GM23248 (cell line): ENCODE measurements around the gene MOGAT3. TPM values are rescaled to one million over a fixed set of nuclear protein-coding genes. Genes with fewer than 3 reads are reported as not detected.

Experiments
- DNase-seq: peaks from one replicate; pipeline ENCODE4 v3.0.0-alpha.2; 2015
- H2AFZ ChIP-seq: fragments of 200-600 bp; sonication (generic); 2 replicates; pipeline ENCODE4 v1.6.1; 2016; ENCODE audit warnings: antibody characterized with exemption
- H3F3A ChIP-seq: fragments of 200-600 bp; sonication (generic); 2 replicates; pipeline ENCODE4 v1.6.1; 2016; ENCODE audit warnings: mild to moderate bottlenecking, antibody characterized with exemption, mixed run types; ENCODE audit not compliant: insufficient read depth
- H3K27ac ChIP-seq: fragments of 200-600 bp; sonication (generic); 2 replicates; pipeline ENCODE4 v1.5.1; 2016; ENCODE audit warnings: mild to moderate bottlenecking
- H3K27me3 ChIP-seq: fragments of 200-600 bp; sonication (generic); replicated peaks from 2 replicates; pipeline ENCODE4 v1.6.1; 2016; ENCODE audit warnings: mild to moderate bottlenecking; ENCODE audit not compliant: insufficient read depth
- H3K36me3 ChIP-seq: fragments of 200-600 bp; sonication (generic); 2 replicates; pipeline ENCODE4 v1.6.1; 2016; ENCODE audit warnings: low read depth, mild to moderate bottlenecking
- H3K4me1 ChIP-seq: fragments of 200-600 bp; sonication (generic); 2 replicates; pipeline ENCODE4 v1.6.1; 2016; ENCODE audit warnings: mild to moderate bottlenecking; ENCODE audit not compliant: insufficient read depth
- H3K4me2 ChIP-seq: fragments of 200-600 bp; sonication (generic); one replicate; pipeline ENCODE4 v1.6.1; 2016; ENCODE audit warnings: mild to moderate bottlenecking; ENCODE audit not compliant: unreplicated experiment
- H3K4me3 ChIP-seq: fragments of 200-600 bp; sonication (generic); 2 replicates; pipeline ENCODE4 v1.5.1; 2016; ENCODE audit warnings: mild to moderate bottlenecking
- H3K79me2 ChIP-seq: fragments of 200-600 bp; sonication (generic); 2 replicates; pipeline ENCODE4 v1.6.1; 2016; ENCODE audit warnings: mild to moderate bottlenecking; ENCODE audit not compliant: insufficient read depth
- H3K9ac ChIP-seq: fragments of 200-600 bp; sonication (generic); 2 replicates; pipeline ENCODE4 v1.6.1; 2016; ENCODE audit warnings: mild to moderate bottlenecking
- H3K9me2 ChIP-seq: fragments of 200-600 bp; sonication (generic); 2 replicates; pipeline ENCODE4 v1.6.1; 2016; ENCODE audit warnings: mixed run types, mild to moderate bottlenecking, moderate library complexity; ENCODE audit not compliant: insufficient read depth
- H3K9me3 ChIP-seq: fragments of 200-600 bp; sonication (generic); one replicate; pipeline ENCODE4 v1.6.1; 2017; ENCODE audit warnings: low read depth
- H4K20me1 ChIP-seq: fragments of 200-600 bp; sonication (generic); 2 replicates; pipeline ENCODE4 v1.6.0; 2016; ENCODE audit not compliant: insufficient read depth
- EZH2 ChIP-seq: fragments of 200-600 bp; sonication (generic); IDR thresholded peaks from 2 replicates; pipeline ENCODE4 v1.6.1; 2018; ENCODE audit warnings: antibody characterized with exemption, mild to moderate bottlenecking; ENCODE audit not compliant: insufficient read depth, poor library complexity, severe bottlenecking
- EZH2phosphoT487 ChIP-seq: fragments of 200-600 bp; sonication (generic); IDR thresholded peaks from 2 replicates; pipeline ENCODE4 v1.6.1; 2018; ENCODE audit warnings: antibody characterized with exemption, moderate library complexity, mild to moderate bottlenecking, low read depth; ENCODE audit not compliant: insufficient read depth
- WGBS, 2 experiments: methylation state at CpG; one replicate each; pipeline ENCODE4 v1.1.6; 2015 to 2017; ENCODE audit warnings: low lambda C conversion rate in 2 of 2, low coverage in 1 of 2; ENCODE audit errors: missing lambda C conversion rate in 2 of 2; 5-methylcytosine and 5-hydroxymethylcytosine counted together
- in situ Hi-C: fragments of 300-500 bp; cut with MboI; formaldehyde crosslinking; loops from 2 replicates; pipeline ENCODE4 v1.15.0; 2020
- polyA plus RNA-seq: library from polyadenylated mRNA; unstranded; fragments of >200 nt; fragmentation: Nextera tagmentation; extraction: Ambion mirVana; gene quantifications from 2 replicates; pipeline ENCODE4 v1.2.1, GENCODE V29; 2016
- total RNA-seq: library from RNA; depleted of rRNA; stranded (reverse); fragments of >200 nt; shearing (Covaris generic); gene quantifications from 2 replicates; pipeline ENCODE4 v1.2.3, GENCODE V29; 2014

MOGAT3 gene
- total and polyA plus RNA-seq, 2 experiments from 2014 or later, result not detected

GRCh38 chr7:101244375-101245146 lies 43.7 kb upstream of the MOGAT3 start, which contains the start of gene FIS1:
TSS of gene FIS1 (minus strand) at chr7:101245081. CDS start at chr7:101245004, 77 bp downstream.
- no peaks in the 10 kb centered on the region for H3K9me3 ChIP-seq
- peaks cover 15% of the 10 kb centered on the region for H3F3A ChIP-seq
- H4K20me1 ChIP-seq, result no peaks in the 10 kb centered on the region
- H3K79me2 ChIP-seq, result peaks cover 81% of the 10 kb centered on the region
- peak; percentile 98 for DNase-seq
- peak within 1 kb of the TSS; percentile 87 for H3K9ac ChIP-seq
- peaks cover 10% of the 10 kb centered on the region for H3K4me1 ChIP-seq
- in situ Hi-C loops, result no loop called here
- H3K4me2 ChIP-seq, result peak within 1 kb of the TSS; percentile 94
- H3K36me3 ChIP-seq, result no peaks in the 10 kb centered on the region
- H3K27me3 ChIP-seq, result no peaks in the 10 kb centered on the region
- H2AFZ ChIP-seq, result peak within 1 kb of the TSS; percentile 84
- no peaks in the 10 kb centered on the region for H3K9me2 ChIP-seq
- WGBS, 2 experiments, result 1% methylated on average over 44 to 45 of the region's 45 CpGs
- H3K4me3 ChIP-seq, result peak within 1 kb of the TSS; percentile 94
- peak within 1 kb of the TSS; percentile 87 for H3K27ac ChIP-seq
- TF ChIP-seq EZH2phosphoT487 (no peak), EZH2 (no peak)

- peak overlapping the region; percentile 94 for H3K4me3 ChIP-seq
- peak; percentile 71 for DNase-seq
- peak overlapping the region; percentile 87 for H3K9ac ChIP-seq
- no peak for TF ChIP-seq EZH2phosphoT487
- TF ChIP-seq EZH2, result no peak
- no peaks in the 10 kb centered on the region for H3K9me3 ChIP-seq
- no peaks in the 10 kb centered on the region for H4K20me1 ChIP-seq
- peak overlapping the region; percentile 94 for H3K4me2 ChIP-seq
- peaks cover 10% of the 10 kb centered on the region for H3K4me1 ChIP-seq
- H3K27me3 ChIP-seq, result no peaks in the 10 kb centered on the region
- H3F3A ChIP-seq, result peaks cover 15% of the 10 kb centered on the region
- WGBS, 2 experiments, result 3 to 4% methylated on average over 28 of the region's 28 CpGs
- H2AFZ ChIP-seq, result peak overlapping the region; percentile 84
- in situ Hi-C loops, result no loop called here
- H3K36me3 ChIP-seq, result no peaks in the 10 kb centered on the region
- peaks cover 73% of the 10 kb centered on the region for H3K79me2 ChIP-seq
- peak overlapping the region; percentile 87 for H3K27ac ChIP-seq
- H3K9me2 ChIP-seq, result no peaks in the 10 kb centered on the region
Observed at GRCh38 chr7:101243646-101244374, 43.0 kb upstream of the MOGAT3 start.

- in situ Hi-C loops, result no loop called here
- no peaks in the 10 kb centered on the region for H4K20me1 ChIP-seq
- H3K4me2 ChIP-seq, result no peak overlapping the region
- TF ChIP-seq EZH2phosphoT487 (no peak), EZH2 (no peak)
- H3K36me3 ChIP-seq, result no peaks in the 10 kb centered on the region
- peaks cover 57% of the 10 kb centered on the region for H3K79me2 ChIP-seq
- H3K27ac ChIP-seq, result no peak overlapping the region
- H3F3A ChIP-seq, result peaks cover 15% of the 10 kb centered on the region
- H3K4me3 ChIP-seq, result no peak overlapping the region
- WGBS, 2 experiments, result 92 to 94% methylated on average over 16 of the region's 16 CpGs
- H3K9ac ChIP-seq, result no peak overlapping the region
- no peaks in the 10 kb centered on the region for H3K27me3 ChIP-seq
- H3K4me1 ChIP-seq, result peaks cover 20% of the 10 kb centered on the region
- DNase-seq, result no peak
- H2AFZ ChIP-seq, result no peak overlapping the region
- H3K9me3 ChIP-seq, result no peaks in the 10 kb centered on the region
- no peaks in the 10 kb centered on the region for H3K9me2 ChIP-seq
Observed at GRCh38 chr7:101241443-101242349, 40.9 kb upstream of the MOGAT3 start.

- Histone ChIP-seq H3K4me3 (no peak overlapping the region), H3K27ac (no peak overlapping the region), H3K9ac (no peak overlapping the region), H3K79me2 (peaks cover 50% of the 10 kb centered on the region), H4K20me1 (no peaks in the 10 kb centered on the region), H3K9me3 (no peaks in the 10 kb centered on the region), H3K4me1 (peaks cover 20% of the 10 kb centered on the region), H3K9me2 (no peaks in the 10 kb centered on the region), H3K27me3 (no peaks in the 10 kb centered on the region), H3K36me3 (no peaks in the 10 kb centered on the region), H3F3A (peaks cover 15% of the 10 kb centered on the region), H2AFZ (no peak overlapping the region), H3K4me2 (no peak overlapping the region)
- DNase-seq, result peak; percentile 38
- TF ChIP-seq EZH2 (no peak), EZH2phosphoT487 (no peak)
- 90 to 92% methylated on average over 12 of the region's 12 CpGs for WGBS, 2 experiments
- in situ Hi-C loops, result no loop called here
Observed at GRCh38 chr7:101241015-101241363, 40.2 kb upstream of the MOGAT3 start.
